H9 (cell line): ENCODE data around the gene COG6. TPM values are rescaled to one million over a fixed set of nuclear protein-coding genes. Genes with fewer than 3 reads are reported as not detected.

Experiments used
- DNase-seq: peaks from one replicate; pipeline ENCODE4 v3.0.0-alpha.2; 2017
- H2AFZ ChIP-seq: one replicate; pipeline ENCODE4 v1.6.1; 2013; ENCODE audit warnings: mild to moderate bottlenecking, low read length, control low read depth, moderate library complexity
- H2AK5ac ChIP-seq: 2 replicates; pipeline ENCODE4 v1.6.1; 2013; ENCODE audit warnings: low read length, control low read depth, mixed read lengths; ENCODE audit not compliant: insufficient read length
- H2BK120ac ChIP-seq: one replicate; pipeline ENCODE4 v1.6.1; 2013; ENCODE audit warnings: low read depth, mild to moderate bottlenecking, low read length, control low read depth, inconsistent platforms; ENCODE audit not compliant: poor library complexity, severe bottlenecking
- H2BK12ac ChIP-seq: 2 replicates; pipeline ENCODE4 v1.6.1; 2013; ENCODE audit warnings: low read length, control low read depth, mixed read lengths, low read depth; ENCODE audit not compliant: insufficient read length
- H2BK15ac ChIP-seq: 2 replicates; pipeline ENCODE4 v1.6.1; 2013; ENCODE audit warnings: low read depth, low read length, control low read depth
- H2BK20ac ChIP-seq: one replicate; pipeline ENCODE4 v1.6.1; 2013; ENCODE audit warnings: low read depth, mild to moderate bottlenecking, low read length, control low read depth, inconsistent platforms; ENCODE audit not compliant: poor library complexity, severe bottlenecking
- H2BK5ac ChIP-seq: 2 replicates; pipeline ENCODE4 v1.6.1; 2013; ENCODE audit warnings: low read length, control low read depth, mixed read lengths; ENCODE audit not compliant: insufficient read length
- H3K14ac ChIP-seq: 2 replicates; pipeline ENCODE4 v1.6.1; 2013; ENCODE audit warnings: low read length, control low read depth; ENCODE audit not compliant: insufficient read depth
- H3K18ac ChIP-seq: 2 replicates; pipeline ENCODE4 v1.6.1; 2013; ENCODE audit warnings: low read depth, mild to moderate bottlenecking, mixed read lengths, low read length, control low read depth; ENCODE audit not compliant: insufficient read length
- H3K23ac ChIP-seq: 2 replicates; pipeline ENCODE4 v1.6.1; 2013; ENCODE audit warnings: low read length, control low read depth, mixed read lengths, low read depth; ENCODE audit not compliant: insufficient read length
- H3K23me2 ChIP-seq: 2 replicates; pipeline ENCODE4 v1.6.1; 2013; ENCODE audit warnings: low read depth, mild to moderate bottlenecking, mixed read lengths, low read length, control low read depth; ENCODE audit not compliant: insufficient read length, poor library complexity, severe bottlenecking
- H3K27ac ChIP-seq: 2 replicates; pipeline ENCODE4 v1.5.1; 2013; ENCODE audit warnings: low read length, control low read depth, mixed read lengths, low read depth; ENCODE audit not compliant: insufficient read length
- H3K27me3 ChIP-seq: 2 replicates; pipeline ENCODE4 v1.6.1; 2013; ENCODE audit warnings: low read length, control low read depth, inconsistent platforms; ENCODE audit not compliant: insufficient read depth
- H3K4ac ChIP-seq: 2 replicates; pipeline ENCODE4 v1.6.1; 2013; ENCODE audit warnings: low read depth, mild to moderate bottlenecking, control low read depth, inconsistent platforms, low read length, moderate library complexity
- H3K4me1 ChIP-seq: 2 replicates; pipeline ENCODE4 v1.6.1; 2013; ENCODE audit warnings: low read length, control low read depth, inconsistent platforms; ENCODE audit not compliant: insufficient read depth
- H3K4me2 ChIP-seq: 2 replicates; pipeline ENCODE4 v1.6.1; 2013; ENCODE audit warnings: low read length, control low read depth, mixed read lengths; ENCODE audit not compliant: insufficient read length, insufficient read depth
- H3K56ac ChIP-seq: 2 replicates; pipeline ENCODE4 v1.6.1; 2013; ENCODE audit warnings: low read depth, mild to moderate bottlenecking, mixed read lengths, low read length, control low read depth; ENCODE audit not compliant: insufficient read length
- H3K79me1 ChIP-seq: 2 replicates; pipeline ENCODE4 v1.6.1; 2013; ENCODE audit warnings: low read depth, mild to moderate bottlenecking, moderate library complexity, low read length, control low read depth, inconsistent platforms; ENCODE audit not compliant: insufficient read depth, poor library complexity, severe bottlenecking
- H3K79me2 ChIP-seq: 2 replicates; pipeline ENCODE4 v1.6.1; 2013; ENCODE audit warnings: low read length, control low read depth, inconsistent platforms; ENCODE audit not compliant: insufficient read depth
- H3K9ac ChIP-seq: 2 replicates; pipeline ENCODE4 v1.6.1; 2013; ENCODE audit warnings: low read length, control low read depth, mixed read lengths; ENCODE audit not compliant: insufficient read length; ENCODE audit errors: extremely low read depth
- H3K9me3 ChIP-seq: one replicate; pipeline ENCODE4 v1.6.1; 2013; ENCODE audit warnings: low read depth, low read length, inconsistent platforms; ENCODE audit not compliant: control insufficient read depth
- H3T11ph ChIP-seq: one replicate; pipeline ENCODE4 v1.6.1; 2013; ENCODE audit warnings: mild to moderate bottlenecking, low read length, control low read depth, inconsistent platforms
- H4K20me1 ChIP-seq: one replicate; pipeline ENCODE4 v1.6.1; 2013; ENCODE audit not compliant: control insufficient read depth, insufficient read length, insufficient read depth
- H4K5ac ChIP-seq: 2 replicates; pipeline ENCODE4 v1.6.1; 2013; ENCODE audit warnings: low read depth, mild to moderate bottlenecking, mixed read lengths, low read length, control low read depth; ENCODE audit not compliant: insufficient read length
- H4K8ac ChIP-seq: replicated peaks from 2 replicates; pipeline ENCODE4 v1.6.1; 2013; ENCODE audit warnings: low read length, control low read depth, mixed read lengths, low read depth; ENCODE audit not compliant: insufficient read length
- H4K91ac ChIP-seq: 2 replicates; pipeline ENCODE4 v1.6.1; 2013; ENCODE audit warnings: low read depth, mild to moderate bottlenecking, moderate library complexity, mixed read lengths, low read length, control low read depth; ENCODE audit not compliant: insufficient read length
- H3K27ac Mint-ChIP-seq, 3 experiments: 2 replicates in 2 of 3; 3 replicates in 1 of 3; pipeline ENCODE4 v1.8.0; 2020 to 2021; ENCODE audit warnings: mixed read lengths in 3 of 3, mild to moderate bottlenecking in 1 of 3, moderate library complexity in 1 of 3
- H3K27me3 Mint-ChIP-seq: 2 replicates; pipeline ENCODE4 v1.8.0; 2021; ENCODE audit warnings: low read depth, mild to moderate bottlenecking, moderate library complexity, mixed read lengths
- H3K36me3 Mint-ChIP-seq, 3 experiments: 2 replicates in 2 of 3; 3 replicates in 1 of 3; pipeline ENCODE4 v1.8.0; 2020 to 2021; ENCODE audit warnings: low read depth in 3 of 3, mixed read lengths in 3 of 3; ENCODE audit not compliant: insufficient read depth in 1 of 3
- H3K4me1 Mint-ChIP-seq, 2 experiments: 2 replicates each; pipeline ENCODE4 v1.8.0; 2020; ENCODE audit warnings: mixed read lengths in 2 of 2
- H3K4me3 Mint-ChIP-seq, 2 experiments: 2 replicates in 1 of 2; 3 replicates in 1 of 2; pipeline ENCODE4 v1.8.0; 2020 to 2021; ENCODE audit warnings: mild to moderate bottlenecking in 2 of 2, mixed read lengths in 2 of 2, moderate library complexity in 1 of 2
- H3K9me3 Mint-ChIP-seq, 2 experiments: 2 replicates in 1 of 2; 3 replicates in 1 of 2; pipeline ENCODE4 v1.8.0; 2020; ENCODE audit warnings: mild to moderate bottlenecking in 2 of 2, mixed read lengths in 2 of 2, moderate library complexity in 1 of 2
- WGBS: extraction: QIAGEN DNeasy Blood & Tissue Kit; methylation state at CpG from one replicate; pipeline ENCODE4 v1.1.7; 2013; ENCODE audit warnings: missing lambda C conversion rate, low lambda C conversion rate, mixed read lengths; ENCODE audit not compliant: insufficient read length; ENCODE audit errors: extremely low coverage; 5-methylcytosine and 5-hydroxymethylcytosine counted together
- total RNA-seq: library from RNA; stranded (reverse); gene quantifications from 2 replicates; pipeline ENCODE4 v1.2.1, GENCODE V29; 2021
- TF ChIP-seq, protein P1 (sequence below): fragments of 200-600 bp; sonication (generic); conservative IDR thresholded peaks from 3 replicates; pipeline ENCODE4 v1.8.0; 2021; ENCODE audit warnings: antibody characterized with exemption, mild to moderate bottlenecking

COG6 gene
- total RNA-seq, 1 experiment from 2014 or later, result 23.7 TPM

GRCh38 chr13:39675904-39676303 lies 20.4 kb downstream of the COG6 start:
- Histone ChIP-seq H2BK12ac (no peak overlapping the region), H3K79me2 (no peaks in the 10 kb centered on the region), H3K18ac (no peak overlapping the region), H3K79me1 (no peaks in the 10 kb centered on the region), H3K27ac (no peak overlapping the region), H2BK5ac (no peak overlapping the region), H3K23ac (no peak overlapping the region), H3K23me2 (no peaks in the 10 kb centered on the region), H4K91ac (no peak overlapping the region), H2BK15ac (no peak overlapping the region), H2AFZ (no peak overlapping the region), H4K8ac (no peak overlapping the region), H2BK20ac (no peak overlapping the region), H3K9ac (no peak overlapping the region), H3K9me3 (no peaks in the 10 kb centered on the region), H2BK120ac (no peak overlapping the region), H4K5ac (no peak overlapping the region), H3K14ac (no peak overlapping the region), H3K56ac (no peak overlapping the region), H4K20me1 (no peaks in the 10 kb centered on the region), H3K4me1 (no peaks in the 10 kb centered on the region), H2AK5ac (no peak overlapping the region), H3T11ph (no peak overlapping the region), H3K4me2 (no peak overlapping the region), H3K27me3 (no peaks in the 10 kb centered on the region), H3K4ac (no peak overlapping the region)
- TF ChIP-seq, protein P1, sequence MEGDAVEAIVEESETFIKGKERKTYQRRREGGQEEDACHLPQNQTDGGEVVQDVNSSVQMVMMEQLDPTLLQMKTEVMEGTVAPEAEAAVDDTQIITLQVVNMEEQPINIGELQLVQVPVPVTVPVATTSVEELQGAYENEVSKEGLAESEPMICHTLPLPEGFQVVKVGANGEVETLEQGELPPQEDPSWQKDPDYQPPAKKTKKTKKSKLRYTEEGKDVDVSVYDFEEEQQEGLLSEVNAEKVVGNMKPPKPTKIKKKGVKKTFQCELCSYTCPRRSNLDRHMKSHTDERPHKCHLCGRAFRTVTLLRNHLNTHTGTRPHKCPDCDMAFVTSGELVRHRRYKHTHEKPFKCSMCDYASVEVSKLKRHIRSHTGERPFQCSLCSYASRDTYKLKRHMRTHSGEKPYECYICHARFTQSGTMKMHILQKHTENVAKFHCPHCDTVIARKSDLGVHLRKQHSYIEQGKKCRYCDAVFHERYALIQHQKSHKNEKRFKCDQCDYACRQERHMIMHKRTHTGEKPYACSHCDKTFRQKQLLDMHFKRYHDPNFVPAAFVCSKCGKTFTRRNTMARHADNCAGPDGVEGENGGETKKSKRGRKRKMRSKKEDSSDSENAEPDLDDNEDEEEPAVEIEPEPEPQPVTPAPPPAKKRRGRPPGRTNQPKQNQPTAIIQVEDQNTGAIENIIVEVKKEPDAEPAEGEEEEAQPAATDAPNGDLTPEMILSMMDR, result no peak
- Mint-ChIP-seq H3K4me3 (no peak overlapping the region), H3K27me3 (no peaks in the 10 kb centered on the region), H3K27ac (no peak overlapping the region), H3K4me1 (no peaks in the 10 kb centered on the region), H3K36me3 (peaks cover 8 to 25% (median 21%) of the 10 kb centered on the region in 3 experiments), H3K9me3 (peaks cover 2 to 5% of the 10 kb centered on the region in 2 experiments; a peak in 3 of 5 replicates)
- no CpG with 5 or more reads among the region's 3 CpGs for WGBS
- no peak for DNase-seq
